Naive thymus-derived CD8-positive, alpha-beta T cell (primary cell): Measurements from ENCODE around the gene MYOM3. TPM values are rescaled to one million over a fixed set of nuclear protein-coding genes. Genes with fewer than 3 reads are reported as not detected.
A peak's percentile ranks its signal among the peaks of the same experiment; 100 is the strongest.

Experiments
- ATAC-seq, 2 donors: fragments of 150-1000 bp; cut with Tn5 transposase in 1 of 2; sonication (Bioruptor Pico), chemical (Tn5 transposase) in 1 of 2; 1 replicate in 1 of 2; 2 replicates in 1 of 2; pipeline ENCODE4 v1.10.0; 2021; ENCODE audit warnings: mild to moderate bottlenecking in 2 of 2, moderate library complexity in 2 of 2
- POLR2A ChIA-PET: fragments of 350-600 bp; sonication (Branson Sonifier 250); formaldehyde crosslinking; loops from one replicate; lab custom pipeline; 2021; ENCODE audit warnings: antibody characterized with exemption; lab: Charles Lee
- DNase-seq, 10 donors: peaks; one replicate each; pipeline versions ENCODE4 v3.0.0 to v3.0.0-alpha.2; 2020 to 2022
- H3K27ac Mint-ChIP-seq, 10 donors: one replicate each; pipeline ENCODE4 v1.8.0; 2020 to 2022; ENCODE audit warnings: mild to moderate bottlenecking in 10 of 10, mixed read lengths in 10 of 10, moderate library complexity in 4 of 10, inconsistent platforms in 1 of 10
- H3K27me3 Mint-ChIP-seq, 5 donors: one replicate each; pipeline ENCODE4 v1.8.0; 2021 to 2022; ENCODE audit warnings: mixed read lengths in 5 of 5
- H3K36me3 Mint-ChIP-seq, 3 donors: one replicate each; pipeline ENCODE4 v1.8.0; 2020 to 2022; ENCODE audit warnings: mixed read lengths in 3 of 3, mild to moderate bottlenecking in 2 of 3, inconsistent platforms in 1 of 3
- H3K4me1 Mint-ChIP-seq, 4 donors: one replicate each; pipeline ENCODE4 v1.8.0; 2021 to 2022; ENCODE audit warnings: mixed read lengths in 4 of 4
- H3K4me3 Mint-ChIP-seq, 10 donors: one replicate each; pipeline ENCODE4 v1.8.0; 2020 to 2022; ENCODE audit warnings: mild to moderate bottlenecking in 10 of 10, mixed read lengths in 10 of 10, moderate library complexity in 6 of 10, inconsistent platforms in 1 of 10
- H3K9me3 Mint-ChIP-seq, 9 donors: one replicate each; pipeline ENCODE4 v1.8.0; 2020 to 2022; ENCODE audit warnings: mixed read lengths in 9 of 9, mild to moderate bottlenecking in 3 of 9, inconsistent platforms in 1 of 9, moderate library complexity in 1 of 9
- polyA plus RNA-seq, 3 donors: library from polyadenylated mRNA; unstranded; fragments of 300-500 nt; fragmentation: Illumina TruSeq; gene quantifications; one replicate each; pipeline ENCODE4 v1.2.3, GENCODE V29; 2021
- total RNA-seq, 8 experiments: library from RNA in 2 of 8; stranded (reverse) in 2 of 8; gene quantifications; one replicate each; pipeline ENCODE4 v1.2.3 and lab custom pipeline; 2021 to 2026

The MYOM3 gene
- total and polyA plus RNA-seq, 5 experiments from 2014 or later = not detected

DNA sequence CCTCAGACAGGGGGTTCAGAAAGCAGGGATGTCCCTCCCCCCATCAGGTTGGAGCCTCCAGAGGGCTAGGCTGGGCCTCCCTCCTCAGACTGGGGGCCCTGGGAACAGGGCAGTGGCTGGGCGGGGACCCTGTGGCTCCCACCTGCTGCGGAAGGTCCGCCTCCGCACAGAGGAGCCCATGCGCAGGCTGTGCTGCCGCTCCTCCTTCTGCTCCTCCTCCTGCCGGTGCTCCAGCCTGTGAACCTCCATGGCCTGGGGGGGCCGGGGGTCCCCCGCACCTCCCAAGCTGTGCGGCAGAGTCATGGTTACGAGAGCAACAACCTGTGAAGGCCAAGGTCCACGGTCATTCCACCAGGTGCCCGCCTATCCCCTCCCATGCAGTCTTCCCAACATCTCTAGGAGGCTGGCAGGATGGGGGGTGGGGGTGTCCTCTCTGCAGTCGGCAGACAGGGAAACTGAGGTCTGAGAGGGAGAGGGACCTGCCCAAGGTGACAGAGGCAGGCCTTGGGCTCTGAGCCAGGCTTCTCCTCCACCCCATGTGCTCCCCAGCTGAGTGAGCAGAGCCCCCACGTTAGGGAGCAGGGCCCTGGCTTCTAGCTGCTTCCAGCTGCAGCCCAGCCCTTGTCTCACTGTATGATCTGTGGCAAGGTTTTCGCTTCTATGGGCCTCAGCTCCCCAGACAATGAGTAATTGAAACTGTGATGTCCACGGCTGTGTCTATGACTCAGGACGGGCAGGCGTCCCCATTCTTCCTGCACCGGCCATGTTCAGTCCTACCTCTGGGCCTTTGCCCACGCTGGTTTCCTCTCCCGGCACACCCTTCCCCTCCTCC is 3.4 kb downstream of the MYOM3 start:
- POLR2A ChIA-PET = interaction anchor here (0.6 kb wide), 1 partner anchor 363 kb away, joined by 3 read pairs; no protein-coding TSS in a partner anchor
- H3K27ac Mint-ChIP-seq = no peak overlapping the region
- peaks cover 0 to 12% (median 3%) of the 10 kb centered on the region in 5 donors for H3K27me3 Mint-ChIP-seq
- no peaks in the 10 kb centered on the region for H3K36me3 Mint-ChIP-seq
- no peaks in the 10 kb centered on the region for H3K9me3 Mint-ChIP-seq
- ATAC-seq = no peak
- no peak for DNase-seq
- H3K4me3 Mint-ChIP-seq = no peak overlapping the region
- H3K4me1 Mint-ChIP-seq = peaks cover 0 to 10% (median 7%) of the 10 kb centered on the region in 4 donors

DNA sequence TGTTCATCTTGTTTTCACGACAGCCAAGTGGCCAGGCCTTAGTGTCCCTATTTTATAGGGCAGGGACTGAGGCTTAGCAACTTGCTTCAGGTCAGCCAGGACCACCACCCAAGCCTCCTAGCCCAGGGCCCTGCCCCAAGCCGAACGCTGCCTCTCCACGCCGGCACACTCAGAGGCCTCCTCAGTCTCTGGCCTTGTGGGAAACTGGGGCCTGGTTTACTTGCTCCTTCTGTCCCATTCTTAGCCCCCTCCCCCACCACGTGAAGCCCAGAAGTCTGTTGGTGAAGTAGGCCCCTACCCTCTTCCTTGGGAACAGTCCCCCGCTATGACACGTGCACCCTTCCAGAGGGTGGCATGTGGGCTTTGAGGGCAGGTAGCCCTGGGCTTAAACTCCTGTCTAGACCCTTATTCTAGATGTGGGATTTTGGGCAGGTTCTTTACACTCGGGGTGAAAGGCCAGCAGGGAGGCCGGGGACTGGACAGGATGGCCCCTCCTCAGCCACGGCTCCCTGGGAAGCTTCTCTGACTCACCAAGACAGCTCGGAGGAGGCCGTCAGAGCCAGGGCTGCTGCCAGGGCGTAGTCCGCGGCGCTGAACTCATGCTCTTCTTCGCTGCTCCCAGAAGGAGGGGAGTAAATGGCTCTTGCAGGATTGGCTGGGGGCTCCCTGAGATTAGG is 4.3 kb downstream of the MYOM3 start:
- Mint-ChIP-seq H3K36me3 (no peaks in the 10 kb centered on the region), H3K27ac (peak overlapping the region in 1 of 10 donors; percentile 28), H3K9me3 (no peaks in the 10 kb centered on the region), H3K4me1 (peaks cover 0 to 5% (median 4%) of the 10 kb centered on the region in 4 donors), H3K4me3 (no peak overlapping the region), H3K27me3 (peaks cover 0 to 5% (median 0%) of the 10 kb centered on the region in 5 donors)
- POLR2A ChIA-PET = no interaction called here
- DNase-seq (no peak), ATAC-seq (no peak)

DNA sequence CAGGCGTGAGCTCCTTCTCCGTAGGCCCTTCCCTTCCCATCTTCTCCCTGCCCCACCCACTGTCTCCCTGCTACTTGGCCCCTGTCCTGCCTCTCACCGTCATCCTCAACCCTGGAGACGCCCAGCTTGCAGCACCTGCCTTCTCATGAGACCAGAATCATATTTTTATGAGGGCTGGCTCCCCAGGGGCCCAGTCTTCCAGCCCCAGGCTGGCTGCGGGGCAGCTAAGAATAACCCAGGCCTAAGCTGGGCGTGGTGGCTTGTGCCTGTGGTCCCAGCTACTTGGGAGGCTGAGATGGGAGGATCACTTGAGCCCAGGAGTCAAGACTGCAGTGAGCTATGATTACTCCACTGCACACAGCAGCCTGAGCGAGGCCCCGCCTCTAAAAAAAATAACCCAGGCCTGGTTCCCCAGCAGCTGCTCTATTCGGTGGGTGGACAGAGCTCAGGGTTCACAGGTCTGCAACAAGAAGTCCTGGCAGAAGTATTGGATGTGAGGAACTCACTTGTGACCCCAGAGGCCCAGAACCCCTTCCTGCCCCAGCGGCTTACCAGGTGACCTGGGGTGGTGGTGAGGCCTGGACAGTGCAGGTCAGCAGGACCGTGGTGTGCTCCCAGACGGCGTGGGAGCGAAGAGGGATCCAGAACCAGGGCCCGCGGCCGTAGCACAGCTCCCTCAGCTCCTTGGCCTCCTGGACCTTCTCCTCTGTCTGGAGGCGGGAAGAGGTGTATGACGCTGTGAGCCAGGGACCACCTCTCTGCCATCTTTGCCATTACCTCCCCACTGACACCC is 6.4 kb downstream of the MYOM3 start:
- no peak overlapping the region for H3K27ac Mint-ChIP-seq

DNA sequence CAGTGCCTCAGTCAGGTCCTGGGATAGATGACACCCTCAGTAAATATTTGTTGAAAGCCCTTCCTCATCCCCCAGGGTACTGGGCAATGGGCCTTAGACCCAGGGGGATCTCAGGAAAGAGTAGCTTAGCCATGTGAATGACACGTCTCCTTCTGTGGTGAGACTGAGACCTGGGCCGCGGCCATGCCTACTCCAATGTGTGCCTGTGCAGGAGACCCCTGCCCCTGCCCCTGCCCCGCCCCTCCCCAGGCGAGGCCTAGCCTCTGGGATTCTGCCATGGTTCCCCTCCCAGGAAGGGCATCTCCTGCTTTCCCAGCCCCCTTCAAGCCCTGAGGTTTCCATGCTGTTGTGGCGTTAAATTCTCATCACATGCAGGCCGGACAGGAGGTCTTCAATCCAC is 7.1 kb downstream of the MYOM3 start:
- ATAC-seq (no peak), DNase-seq (no peak)
- Mint-ChIP-seq H3K9me3 (no peaks in the 10 kb centered on the region), H3K4me3 (no peak overlapping the region), H3K27me3 (peaks cover 0 to 2% (median 0%) of the 10 kb centered on the region in 5 donors), H3K36me3 (no peaks in the 10 kb centered on the region), H3K27ac (no peak overlapping the region), H3K4me1 (no peaks in the 10 kb centered on the region)
- POLR2A ChIA-PET = no interaction called here

More for the DNA sequence above, 6.4 kb downstream of the MYOM3 start:
- Mint-ChIP-seq H3K36me3 (no peaks in the 10 kb centered on the region), H3K4me1 (no peaks in the 10 kb centered on the region), H3K4me3 (no peak overlapping the region), H3K9me3 (no peaks in the 10 kb centered on the region), H3K27me3 (peaks cover 0 to 2% (median 0%) of the 10 kb centered on the region in 5 donors)
- ATAC-seq (no peak), DNase-seq (no peak)
- POLR2A ChIA-PET = no interaction called here

DNA sequence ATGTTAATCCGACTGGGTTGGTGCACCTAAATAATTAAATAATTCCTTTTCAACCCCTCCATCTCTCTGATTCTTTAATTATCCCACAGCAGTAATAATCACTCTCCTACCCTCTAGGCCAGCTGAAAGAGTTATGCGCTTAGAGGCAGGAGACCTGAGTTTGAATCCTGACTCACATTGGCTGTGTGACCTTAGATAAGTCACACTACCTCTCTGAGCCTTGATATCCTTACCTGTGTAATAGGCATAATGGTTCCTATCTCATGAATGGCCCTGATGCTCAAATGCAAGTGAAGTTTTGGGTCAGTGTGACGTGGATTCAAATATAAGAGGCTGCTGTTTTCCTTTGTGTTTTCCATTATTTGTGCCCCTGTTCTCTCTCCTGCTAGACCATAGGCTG is 8.1 kb downstream of the MYOM3 start:
- Mint-ChIP-seq H3K4me3 (no peak overlapping the region), H3K27me3 (peaks cover 0 to 2% (median 0%) of the 10 kb centered on the region in 5 donors), H3K36me3 (no peaks in the 10 kb centered on the region), H3K9me3 (no peaks in the 10 kb centered on the region), H3K4me1 (no peaks in the 10 kb centered on the region), H3K27ac (no peak overlapping the region)
- ATAC-seq = no peak
- POLR2A ChIA-PET = no interaction called here
- DNase-seq = no peak

DNA sequence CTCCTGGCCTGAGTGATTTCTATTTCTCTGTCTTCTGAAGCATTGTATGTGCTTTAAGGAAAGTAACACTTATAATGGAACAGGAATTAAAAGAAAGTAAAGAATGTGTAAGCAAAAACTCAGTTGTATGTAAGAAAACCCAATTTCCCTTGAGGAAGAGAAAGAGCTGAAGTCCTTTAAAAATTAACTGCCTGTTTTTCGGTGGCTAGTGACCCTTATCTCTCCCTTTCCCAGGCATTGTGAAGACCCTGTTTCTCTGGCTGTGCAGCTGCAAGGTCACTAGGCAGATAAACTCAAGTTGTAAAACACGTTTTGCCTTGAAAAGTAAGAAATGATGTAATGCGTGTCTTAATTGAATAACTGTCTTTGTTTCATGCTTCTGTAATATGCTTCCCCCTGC is 8.5 kb downstream of the MYOM3 start:
- Mint-ChIP-seq H3K27me3 (peaks cover 0 to 2% (median 0%) of the 10 kb centered on the region in 5 donors), H3K27ac (no peak overlapping the region), H3K4me3 (no peak overlapping the region), H3K9me3 (no peaks in the 10 kb centered on the region), H3K36me3 (no peaks in the 10 kb centered on the region), H3K4me1 (no peaks in the 10 kb centered on the region)
- POLR2A ChIA-PET = no interaction called here
- DNase-seq (no peak), ATAC-seq (no peak)

DNA sequence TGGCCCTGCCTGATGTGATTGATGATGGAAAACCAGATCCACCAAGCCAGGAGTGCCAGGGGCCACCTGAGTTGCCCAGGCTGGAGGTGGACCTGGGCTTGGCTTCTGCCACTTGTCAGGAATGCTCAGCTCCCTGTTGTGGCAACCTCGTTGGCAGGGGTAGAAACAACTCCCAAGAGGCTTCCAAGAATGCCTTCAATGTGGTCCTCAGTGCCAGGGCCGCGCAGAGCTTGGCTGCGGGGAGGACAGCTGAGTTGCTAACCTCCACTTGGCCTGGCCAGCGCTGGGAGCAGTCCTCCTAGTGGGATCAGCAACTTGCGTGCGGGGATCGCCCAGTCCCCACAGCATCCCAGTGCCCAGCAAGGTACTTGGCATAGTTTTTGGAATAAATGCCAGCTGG is 9.0 kb downstream of the MYOM3 start:
- ATAC-seq = no peak
- Mint-ChIP-seq H3K36me3 (no peaks in the 10 kb centered on the region), H3K4me3 (no peak overlapping the region), H3K27ac (no peak overlapping the region), H3K4me1 (no peaks in the 10 kb centered on the region), H3K9me3 (no peaks in the 10 kb centered on the region), H3K27me3 (peaks cover 0 to 2% (median 0%) of the 10 kb centered on the region in 5 donors)
- no peak for DNase-seq
- POLR2A ChIA-PET = no interaction called here

DNA sequence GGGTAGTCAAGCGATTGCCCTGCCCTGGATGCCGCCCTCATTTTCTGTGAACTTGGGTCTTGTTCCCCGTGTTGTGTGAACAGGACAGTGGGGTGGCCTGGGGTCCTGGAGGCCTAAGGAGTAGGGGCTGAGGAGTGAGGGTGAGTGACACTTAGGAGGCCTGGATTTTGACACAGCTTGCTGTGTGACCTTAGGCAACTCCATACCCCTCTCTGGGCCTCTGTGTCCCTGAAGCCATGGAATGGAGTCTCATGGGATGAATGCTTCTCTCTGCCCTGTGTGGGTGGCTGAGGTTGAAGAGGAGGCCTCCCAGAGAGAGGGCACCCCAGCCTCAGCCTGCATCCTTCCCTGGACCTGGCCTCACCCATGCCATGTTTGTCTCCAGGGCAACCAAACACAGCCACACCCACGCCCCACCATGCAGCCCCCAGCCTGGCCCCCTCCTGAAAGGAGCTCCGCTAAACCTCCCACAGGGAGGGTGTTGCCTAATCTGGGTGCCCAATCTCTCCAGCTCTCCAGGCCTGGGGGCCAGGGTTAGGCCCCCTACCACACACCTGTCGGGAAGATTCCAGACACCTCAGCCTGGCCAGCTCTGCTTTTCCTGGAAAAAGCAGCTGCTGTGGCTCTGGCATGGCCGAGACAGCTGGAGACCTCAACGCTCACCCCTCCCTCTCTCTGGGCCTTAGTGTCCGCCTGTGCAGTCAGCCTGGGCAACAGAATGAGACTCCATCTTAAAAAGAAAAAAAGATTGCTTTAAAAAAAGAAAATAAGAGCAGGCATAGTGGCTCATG is 9.9 kb downstream of the MYOM3 start:
- no peaks in the 10 kb centered on the region for H3K9me3 Mint-ChIP-seq
- peaks cover 0 to 2% (median 0%) of the 10 kb centered on the region in 5 donors for H3K27me3 Mint-ChIP-seq
- ATAC-seq = no peak
- H3K4me1 Mint-ChIP-seq = no peaks in the 10 kb centered on the region
- no peak for DNase-seq
- no peak overlapping the region for H3K4me3 Mint-ChIP-seq
- POLR2A ChIA-PET = no interaction called here
- no peak overlapping the region for H3K27ac Mint-ChIP-seq
- no peaks in the 10 kb centered on the region for H3K36me3 Mint-ChIP-seq

DNA sequence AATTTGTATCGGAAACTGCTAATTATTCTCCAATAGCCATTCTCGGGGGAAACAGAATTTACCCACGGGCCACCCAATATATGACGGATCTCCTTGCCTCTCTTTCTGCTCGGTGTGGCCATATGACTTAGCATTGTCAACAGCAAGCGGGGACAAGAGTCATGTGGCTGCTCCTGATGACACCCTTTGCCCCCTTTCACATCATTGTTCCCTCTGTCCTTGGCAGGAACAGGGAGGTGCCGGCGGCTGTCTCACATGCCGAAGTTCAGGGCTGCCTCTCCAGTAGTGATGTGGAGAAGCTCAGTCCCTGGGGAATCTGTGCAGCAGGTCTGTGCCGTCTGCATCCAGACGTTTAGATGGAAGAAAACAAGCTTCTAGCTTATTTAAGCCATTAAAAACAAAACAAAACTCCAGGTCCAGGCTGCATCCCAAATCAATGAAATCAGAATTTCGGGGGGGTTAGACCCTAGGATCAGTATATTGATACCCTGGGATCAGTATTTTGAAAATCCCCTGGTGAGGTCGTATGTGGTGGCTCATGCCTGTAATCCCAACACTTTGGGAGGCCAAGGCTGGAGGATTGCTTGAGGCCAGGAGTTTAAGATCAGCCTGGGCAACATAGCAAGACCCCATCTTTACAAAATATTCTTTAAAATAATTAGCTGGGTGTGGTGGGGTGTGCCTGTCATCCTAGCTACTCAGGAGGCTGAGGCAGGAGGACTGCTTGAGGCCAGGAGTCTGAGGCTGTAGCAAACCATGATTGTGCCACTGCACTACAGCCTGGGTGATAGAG is 10.8 kb downstream of the MYOM3 start:
- H3K36me3 Mint-ChIP-seq = no peaks in the 10 kb centered on the region
- no peak overlapping the region for H3K4me3 Mint-ChIP-seq
- H3K9me3 Mint-ChIP-seq = no peaks in the 10 kb centered on the region
- H3K27ac Mint-ChIP-seq = no peak overlapping the region
- H3K4me1 Mint-ChIP-seq = no peaks in the 10 kb centered on the region
- H3K27me3 Mint-ChIP-seq = peaks cover 0 to 3% (median 0%) of the 10 kb centered on the region in 5 donors
- ATAC-seq = no peak
- DNase-seq = no peak
- POLR2A ChIA-PET = no interaction called here

DNA sequence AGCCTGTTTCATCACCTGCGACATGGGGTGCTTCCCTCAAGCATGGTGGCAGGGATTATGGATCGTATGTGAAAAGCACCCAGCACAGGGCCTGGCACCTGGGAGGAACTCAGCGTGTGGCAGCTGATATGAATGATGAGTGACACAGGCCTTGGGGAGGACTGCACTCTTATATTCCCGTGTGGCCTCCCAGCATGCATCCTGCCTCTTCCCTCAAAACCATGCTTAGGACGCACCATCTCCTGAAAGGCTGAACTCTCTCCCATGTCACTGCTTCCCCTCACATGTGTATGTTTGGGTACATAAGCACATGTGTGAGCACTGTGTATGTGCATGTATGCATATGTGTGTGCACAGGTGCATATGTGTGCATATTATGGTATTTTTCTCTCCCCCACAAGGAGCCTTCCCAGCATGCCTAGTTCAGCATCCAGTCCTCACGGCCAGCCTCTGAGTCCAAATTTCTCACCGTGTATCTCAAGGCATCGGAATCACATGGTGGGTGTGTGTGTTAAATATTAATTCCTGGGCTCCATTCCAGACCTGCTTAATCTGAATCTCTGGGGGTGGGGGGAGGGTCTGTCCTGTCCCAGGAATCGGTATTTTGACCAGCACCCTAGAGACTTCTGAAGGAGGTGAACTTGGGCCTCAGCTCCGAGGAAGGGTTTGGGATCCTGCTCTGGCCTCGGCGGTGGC is 12.8 kb downstream of the MYOM3 start:
- peaks cover 0 to 7% (median 4%) of the 10 kb centered on the region in 5 donors for H3K27me3 Mint-ChIP-seq
- H3K9me3 Mint-ChIP-seq = no peaks in the 10 kb centered on the region
- H3K4me3 Mint-ChIP-seq = no peak overlapping the region
- ATAC-seq = no peak
- POLR2A ChIA-PET = no interaction called here
- no peaks in the 10 kb centered on the region for H3K36me3 Mint-ChIP-seq
- H3K27ac Mint-ChIP-seq = no peak overlapping the region
- DNase-seq = no peak
- no peaks in the 10 kb centered on the region for H3K4me1 Mint-ChIP-seq

DNA sequence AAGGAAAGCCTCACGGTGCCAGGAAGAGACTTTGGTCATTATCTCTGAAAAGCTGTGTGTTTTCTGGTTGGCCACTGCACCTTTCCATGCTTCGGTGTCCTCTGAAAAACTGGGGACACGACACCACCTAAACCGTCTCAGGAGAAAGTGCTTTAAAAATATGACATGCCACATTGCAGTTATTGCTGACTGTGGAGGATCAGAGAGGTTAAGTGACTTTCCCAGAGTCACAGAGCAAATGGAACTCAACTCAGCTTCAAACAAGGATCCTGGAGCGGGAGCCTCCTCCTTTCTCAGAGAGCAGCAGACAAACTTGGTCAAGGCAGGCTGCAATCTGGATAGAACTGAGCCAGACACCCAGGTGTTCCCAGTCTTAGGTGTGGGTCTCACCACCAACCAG is 13.8 kb downstream of the MYOM3 start:
- no peak overlapping the region for H3K27ac Mint-ChIP-seq
- no peak for DNase-seq
- POLR2A ChIA-PET = no interaction called here
- no peaks in the 10 kb centered on the region for H3K36me3 Mint-ChIP-seq
- peaks cover 0 to 7% (median 4%) of the 10 kb centered on the region in 5 donors for H3K27me3 Mint-ChIP-seq
- no peak overlapping the region for H3K4me3 Mint-ChIP-seq
- H3K4me1 Mint-ChIP-seq = no peaks in the 10 kb centered on the region
- no peaks in the 10 kb centered on the region for H3K9me3 Mint-ChIP-seq
- no peak for ATAC-seq
